MM.1S (cell line): ENCODE data around the gene ABCA2.

Experiments
- EZH2phosphoT487 ChIP-seq: fragments of 300-600 bp; sonication (generic); IDR thresholded peaks from 2 replicates; pipeline ENCODE4 v1.6.1; 2018; ENCODE audit warnings: antibody characterized with exemption, low read length
- TF ChIP-seq, protein P1 (sequence below): fragments of 300-600 bp; sonication (generic); IDR thresholded peaks from 2 replicates; pipeline ENCODE4 v1.5.1; 2016; ENCODE audit warnings: antibody characterized with exemption, low read length, mixed read lengths

DNA sequence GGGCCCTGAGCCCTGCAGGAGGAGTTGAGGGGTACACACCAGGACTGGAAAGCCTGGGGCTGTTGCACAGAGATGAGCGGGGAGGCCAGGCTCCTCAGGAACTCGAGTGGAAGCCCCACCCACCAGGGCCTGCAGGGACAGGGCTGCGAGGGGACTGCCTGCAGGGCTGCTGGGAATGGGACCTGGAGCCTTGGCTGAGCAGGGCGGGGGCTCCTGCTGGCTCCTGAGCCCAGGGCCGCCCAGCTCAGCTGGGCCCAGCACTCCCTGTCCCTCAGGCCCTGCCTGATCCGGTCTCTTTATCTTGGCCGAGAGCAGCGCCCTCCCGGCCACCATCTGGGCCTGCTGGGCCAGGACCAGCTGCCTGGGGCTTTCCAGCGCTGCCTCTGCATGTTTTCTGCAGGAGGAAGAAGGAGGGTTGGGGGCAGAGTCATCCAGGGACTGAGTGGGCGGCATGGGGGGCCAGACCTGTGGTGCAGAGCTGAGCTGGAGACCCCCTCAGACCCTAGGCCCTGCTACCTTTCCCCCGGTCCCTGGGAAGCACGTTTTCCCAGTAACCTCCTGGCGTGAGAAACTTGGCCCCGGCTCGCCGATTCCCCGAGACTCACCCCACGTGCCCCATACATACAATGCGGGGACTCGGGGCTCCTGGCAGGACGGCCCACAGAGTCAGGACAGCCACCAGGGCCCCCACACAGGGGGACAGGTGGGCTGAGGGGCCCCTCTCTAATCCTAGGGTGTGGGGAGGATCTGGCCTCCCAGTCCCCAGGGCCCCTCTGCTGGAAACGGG, 66.6 kb downstream of the ABCA2 start:
- TF ChIP-seq, protein P1, sequence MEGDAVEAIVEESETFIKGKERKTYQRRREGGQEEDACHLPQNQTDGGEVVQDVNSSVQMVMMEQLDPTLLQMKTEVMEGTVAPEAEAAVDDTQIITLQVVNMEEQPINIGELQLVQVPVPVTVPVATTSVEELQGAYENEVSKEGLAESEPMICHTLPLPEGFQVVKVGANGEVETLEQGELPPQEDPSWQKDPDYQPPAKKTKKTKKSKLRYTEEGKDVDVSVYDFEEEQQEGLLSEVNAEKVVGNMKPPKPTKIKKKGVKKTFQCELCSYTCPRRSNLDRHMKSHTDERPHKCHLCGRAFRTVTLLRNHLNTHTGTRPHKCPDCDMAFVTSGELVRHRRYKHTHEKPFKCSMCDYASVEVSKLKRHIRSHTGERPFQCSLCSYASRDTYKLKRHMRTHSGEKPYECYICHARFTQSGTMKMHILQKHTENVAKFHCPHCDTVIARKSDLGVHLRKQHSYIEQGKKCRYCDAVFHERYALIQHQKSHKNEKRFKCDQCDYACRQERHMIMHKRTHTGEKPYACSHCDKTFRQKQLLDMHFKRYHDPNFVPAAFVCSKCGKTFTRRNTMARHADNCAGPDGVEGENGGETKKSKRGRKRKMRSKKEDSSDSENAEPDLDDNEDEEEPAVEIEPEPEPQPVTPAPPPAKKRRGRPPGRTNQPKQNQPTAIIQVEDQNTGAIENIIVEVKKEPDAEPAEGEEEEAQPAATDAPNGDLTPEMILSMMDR = no peak
- TF ChIP-seq EZH2phosphoT487 = no peak
